ENCODE results near the gene PMEPA1.

Gene PMEPA1

DNA sequence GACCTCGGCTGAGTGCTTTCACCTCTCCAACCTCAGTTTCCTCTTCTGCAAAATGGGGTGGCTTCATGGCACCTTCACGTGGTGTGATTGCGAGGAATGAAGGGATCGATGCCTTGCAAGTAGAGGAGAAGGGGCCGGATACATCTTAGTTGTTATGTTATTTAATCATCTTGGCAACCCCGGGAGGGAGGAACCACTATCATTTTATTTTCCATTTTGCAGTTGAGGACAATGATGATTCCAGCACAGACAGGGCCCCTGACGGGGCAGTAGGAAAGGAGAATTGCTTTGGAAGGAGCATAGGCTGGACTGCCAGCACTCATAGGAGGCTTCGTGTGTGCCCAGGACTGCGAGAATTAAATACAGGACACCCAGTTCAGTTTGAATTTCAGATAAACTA lies 2.5 kb upstream of the PMEPA1 start:
- DNase-seq (ENCODE audit: low spot score) (no peak), FAIRE-seq (peak; percentile 52)

DNA sequence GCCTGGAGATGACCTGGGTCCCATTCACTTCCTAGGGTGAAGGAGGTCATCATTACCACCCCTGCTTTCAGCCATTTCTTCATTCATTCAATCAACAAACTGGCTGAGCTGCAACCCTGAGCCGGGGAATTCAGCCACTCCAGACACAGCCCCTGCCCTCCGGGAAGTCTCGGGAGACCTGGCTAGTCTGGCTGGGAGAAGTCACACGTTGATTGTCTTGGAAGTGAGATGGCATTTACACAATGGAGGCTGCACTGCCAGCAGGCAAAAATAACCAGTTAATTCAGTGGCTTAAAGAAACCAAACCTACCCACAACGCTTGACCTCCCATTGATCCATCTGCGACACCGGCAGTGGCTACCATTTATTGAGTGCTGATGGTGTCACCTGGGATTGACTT lies 2.0 kb upstream of the PMEPA1 start:
- FAIRE-seq = no peak
- no peak for DNase-seq (ENCODE audit: low spot score)

DNA sequence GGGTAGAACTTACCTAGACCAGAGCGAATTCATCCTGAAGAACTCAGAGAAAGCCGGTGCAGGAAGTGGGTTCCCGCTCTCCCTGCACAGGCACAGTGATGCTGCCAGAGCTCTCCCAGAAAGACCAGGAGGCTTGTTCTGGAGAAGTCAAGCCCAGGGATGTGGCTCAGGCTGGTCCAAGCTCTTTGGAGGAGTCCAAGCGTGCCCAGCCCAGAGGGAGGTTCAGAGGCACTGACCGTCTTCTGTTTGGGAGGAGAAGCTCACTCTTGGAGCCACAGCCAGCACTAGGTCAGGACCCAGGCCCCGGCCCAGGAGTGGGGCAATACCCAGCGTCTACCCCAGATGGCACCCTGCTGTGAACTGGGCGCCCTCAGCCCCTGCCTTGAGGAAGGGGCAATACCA lies 1.5 kb upstream of the PMEPA1 start:
- peak; percentile 73 for DNase-seq (ENCODE audit: low spot score)
- FAIRE-seq = peak; percentile 30

DNA sequence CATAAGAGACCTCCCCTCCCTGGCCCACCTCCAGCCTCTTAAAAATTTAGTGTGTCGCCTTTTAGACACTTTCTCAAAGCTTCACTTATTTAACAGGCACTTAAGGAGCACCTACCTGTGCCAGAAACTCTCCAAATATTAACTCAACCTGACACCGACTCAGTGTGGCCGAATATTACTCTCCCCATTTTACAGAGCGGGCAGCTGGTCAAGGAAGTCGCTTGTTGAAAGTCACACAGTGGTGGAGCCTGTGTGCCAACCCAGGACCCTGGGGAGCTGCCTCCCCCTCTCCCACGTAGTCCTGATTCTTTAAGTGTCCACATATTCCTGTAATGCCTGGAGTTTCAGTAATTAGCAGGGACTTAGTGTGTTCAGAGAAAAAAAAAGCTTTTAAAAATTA lies 1.0 kb upstream of the PMEPA1 start:
- FAIRE-seq = no peak
- DNase-seq (ENCODE audit: low spot score) = no peak

DNA sequence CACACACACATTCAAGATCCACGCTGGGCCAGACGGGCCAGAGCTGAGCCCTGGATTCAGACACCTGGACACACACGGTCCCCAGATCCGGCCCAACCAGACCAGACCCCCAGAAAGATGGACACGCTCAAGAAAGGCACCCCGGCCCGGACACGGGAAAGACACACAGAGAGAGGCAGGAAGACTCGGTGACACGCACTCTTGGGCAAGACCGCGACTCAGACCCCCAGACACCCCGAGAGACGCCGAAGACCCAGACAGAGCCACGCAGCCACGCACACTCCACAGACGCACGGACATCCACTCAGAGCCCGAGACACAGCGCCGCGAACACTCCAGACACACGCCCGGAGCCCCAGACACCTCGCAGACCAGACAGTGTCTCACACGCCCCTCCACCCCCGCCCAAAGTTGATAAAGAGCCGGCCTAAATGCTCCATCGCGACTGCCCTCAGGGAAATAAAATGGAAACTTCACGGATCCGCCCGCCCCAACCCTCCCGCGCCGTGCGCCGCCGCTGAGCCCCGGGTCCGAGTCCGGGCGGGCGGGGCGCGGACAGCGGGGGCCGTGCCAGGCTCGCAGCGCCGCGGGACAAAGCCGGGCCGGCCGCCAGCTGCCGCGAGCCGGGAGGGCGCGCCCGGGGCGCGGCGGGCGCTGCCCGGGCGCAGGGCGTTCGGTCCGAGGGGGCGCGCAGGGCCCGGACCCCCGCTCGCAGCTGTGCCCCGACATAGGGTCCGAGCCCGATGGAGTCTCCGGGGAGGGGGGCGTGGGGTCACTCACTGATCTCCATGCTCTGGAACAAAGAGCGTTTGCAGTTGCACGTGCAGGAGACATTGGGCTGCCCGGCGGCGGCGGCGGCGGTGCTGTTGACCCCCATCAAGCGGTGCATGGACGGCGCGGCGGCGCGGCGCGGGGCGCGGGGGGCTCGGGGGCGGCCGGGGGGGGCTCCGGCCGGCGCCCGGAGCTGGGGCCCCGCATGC lies 831 bp downstream of the PMEPA1 start:
- DNase-seq (ENCODE audit: low spot score) = no peak
- no peak for FAIRE-seq

DNA sequence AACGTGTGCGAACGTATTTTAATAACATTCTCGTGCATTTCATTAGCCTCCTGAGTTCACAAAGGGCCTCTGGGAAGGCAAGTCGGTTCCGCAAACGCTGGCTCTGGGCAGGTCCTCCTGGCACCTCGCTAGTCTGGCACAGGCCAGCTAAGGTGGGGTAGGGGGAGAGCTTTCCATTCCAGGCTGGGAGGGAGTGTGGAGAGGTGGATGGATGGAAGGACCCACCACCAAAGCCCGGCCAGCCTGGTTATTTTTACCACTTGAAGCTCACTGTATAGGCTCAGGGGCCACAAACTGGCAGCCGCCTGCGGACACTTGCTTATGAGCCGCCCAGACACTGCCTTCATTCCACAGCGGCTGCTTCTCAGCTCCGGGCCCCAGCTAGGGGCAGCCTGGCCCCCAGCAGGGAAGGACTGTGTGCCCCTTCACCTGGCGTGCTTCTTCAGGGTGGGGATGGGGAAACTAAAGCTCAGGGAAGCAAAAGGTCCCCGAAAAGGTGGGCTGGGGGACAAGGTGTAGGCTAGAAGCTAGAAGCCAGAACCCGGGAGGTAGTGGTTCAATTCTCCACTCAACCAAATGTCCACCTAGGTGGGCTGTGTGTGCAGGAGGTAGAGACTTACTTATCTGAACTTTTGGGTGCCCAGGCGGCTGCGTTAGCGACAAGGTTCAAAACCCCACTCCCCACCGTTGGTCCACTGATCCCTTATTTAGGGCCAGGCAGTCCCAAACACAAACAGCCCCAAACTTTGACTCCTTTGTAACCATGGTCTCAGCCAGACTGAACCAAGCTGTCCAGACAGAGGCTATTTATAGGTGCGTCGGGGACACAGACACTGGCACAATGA lies 1.7 kb downstream of the PMEPA1 start:
- FAIRE-seq (peak; percentile 37), DNase-seq (ENCODE audit: low spot score) (no peak)

DNA sequence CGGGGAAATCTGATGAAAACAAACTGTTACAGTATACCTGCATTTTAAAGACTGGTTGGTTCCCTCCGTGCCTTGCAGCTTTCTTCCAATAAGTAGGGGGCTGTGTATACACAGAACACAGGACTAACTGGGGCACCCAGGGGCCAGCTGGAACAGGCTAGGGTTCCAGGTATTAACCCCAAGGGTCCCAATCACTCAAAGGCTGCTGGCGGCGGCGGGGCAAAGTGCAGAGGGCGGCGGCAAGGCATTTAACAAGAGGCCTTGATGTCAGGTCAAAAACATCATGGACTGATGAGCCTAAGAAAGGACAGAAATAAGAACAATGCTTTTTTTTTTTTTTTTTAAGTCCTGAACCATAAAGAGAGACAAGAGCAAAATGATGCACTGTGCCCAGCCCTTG lies 2.5 kb downstream of the PMEPA1 start:
- no peak for FAIRE-seq

DNA sequence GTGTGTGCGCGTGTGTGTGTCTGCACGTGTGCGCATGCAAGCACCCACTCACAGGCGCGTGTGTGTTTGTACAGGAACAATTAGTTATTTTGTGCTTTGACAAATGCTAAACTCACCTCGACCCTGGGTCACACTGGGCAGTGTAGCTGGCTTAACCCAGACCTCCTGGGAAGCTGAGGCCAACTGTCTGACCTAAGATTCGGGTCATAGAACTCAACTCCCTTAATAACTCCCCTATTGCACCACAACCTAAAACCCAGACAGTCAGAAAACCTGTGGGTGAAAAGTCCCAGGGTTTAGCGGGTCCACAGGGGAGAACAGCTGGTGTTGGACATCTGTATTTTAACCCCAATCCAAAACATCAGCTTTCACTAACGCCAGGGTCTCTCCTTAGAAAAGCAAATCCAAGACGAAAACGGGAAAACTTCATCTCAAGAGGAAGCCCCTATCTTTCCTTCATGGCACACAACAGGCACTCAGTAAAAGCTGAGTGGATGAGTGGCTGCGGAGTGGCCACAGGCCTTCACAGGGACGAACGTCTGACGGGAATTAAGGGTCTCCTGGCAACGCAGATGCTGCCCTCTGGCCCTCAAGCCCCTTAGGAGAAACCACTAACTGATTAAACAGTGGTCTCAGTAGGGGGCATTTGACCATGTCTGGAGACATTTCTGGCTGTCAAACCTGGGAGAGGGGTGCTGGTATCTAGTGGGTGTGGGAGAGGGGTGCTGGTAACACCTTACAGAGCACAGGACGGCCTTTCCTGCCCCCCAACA lies 4.5 kb downstream of the PMEPA1 start:
- no peak for DNase-seq (ENCODE audit: low spot score)
- peak; percentile 82 for FAIRE-seq

More for the DNA sequence above, 2.5 kb downstream of the PMEPA1 start:
- DNase-seq (ENCODE audit: low spot score) = no peak

DNA sequence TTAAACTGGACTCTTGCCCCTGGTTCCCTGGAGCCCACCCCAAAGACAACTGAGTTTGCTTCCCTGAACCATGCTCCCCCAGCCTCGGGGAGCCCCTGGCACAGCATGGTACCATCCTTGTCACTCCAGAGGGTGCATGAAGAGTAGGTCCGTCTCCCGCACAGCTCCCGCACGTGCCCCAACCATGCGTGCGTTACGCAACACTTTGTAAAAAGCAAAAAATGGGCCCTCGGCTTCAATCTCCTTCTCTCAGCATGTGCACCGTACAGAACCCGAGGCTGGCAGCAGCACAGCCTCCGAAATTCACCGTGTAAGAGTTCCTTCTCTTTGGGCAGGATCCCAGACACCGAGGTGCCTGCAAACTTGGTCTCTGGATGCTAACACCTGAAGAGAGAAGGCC lies 5.6 kb downstream of the PMEPA1 start:
- DNase-seq (ENCODE audit: low spot score) (no peak), FAIRE-seq (peak; percentile 40)

DNA sequence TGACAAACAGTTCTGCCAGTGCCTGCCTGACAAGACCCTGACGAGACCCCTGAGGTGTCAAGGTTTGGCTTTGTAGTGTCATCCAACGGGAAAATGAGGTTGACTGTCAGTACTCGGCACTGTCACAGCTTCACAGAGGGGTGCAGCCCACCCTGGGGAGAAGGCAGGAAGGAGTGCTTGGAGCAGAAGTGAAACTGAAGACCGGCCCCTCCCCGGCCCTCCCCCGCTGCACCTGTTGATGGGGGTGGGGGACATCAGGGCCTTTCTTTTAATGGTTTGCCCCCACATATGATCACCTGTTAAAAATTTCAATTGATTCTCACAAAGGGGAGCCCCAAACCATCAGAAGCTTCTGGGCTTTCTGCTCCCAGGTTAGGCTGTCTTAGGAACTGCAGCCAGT lies 6.8 kb downstream of the PMEPA1 start:
- no peak for FAIRE-seq
- no peak for DNase-seq (ENCODE audit: low spot score)

DNA sequence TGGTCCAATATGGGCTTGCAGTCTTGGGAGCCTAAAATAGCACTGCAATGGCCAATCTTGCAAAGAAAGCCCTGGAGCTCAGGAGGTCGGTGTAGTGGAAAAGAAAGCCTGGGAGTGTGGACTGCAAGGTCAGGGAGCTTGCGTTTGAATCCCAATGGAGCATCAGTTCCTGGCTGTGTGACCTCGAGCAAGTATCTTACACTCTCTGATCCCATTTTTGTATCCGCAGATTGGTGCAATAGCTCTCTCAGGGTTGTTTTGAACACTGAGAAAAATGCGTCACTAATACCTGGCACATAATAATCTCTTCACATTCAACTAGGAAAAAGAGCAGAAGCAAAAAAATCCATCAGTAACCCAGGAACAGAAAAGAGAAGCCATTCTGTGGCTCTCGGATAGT lies 7.3 kb downstream of the PMEPA1 start:
- no peak for FAIRE-seq
- no peak for DNase-seq (ENCODE audit: low spot score)

DNA sequence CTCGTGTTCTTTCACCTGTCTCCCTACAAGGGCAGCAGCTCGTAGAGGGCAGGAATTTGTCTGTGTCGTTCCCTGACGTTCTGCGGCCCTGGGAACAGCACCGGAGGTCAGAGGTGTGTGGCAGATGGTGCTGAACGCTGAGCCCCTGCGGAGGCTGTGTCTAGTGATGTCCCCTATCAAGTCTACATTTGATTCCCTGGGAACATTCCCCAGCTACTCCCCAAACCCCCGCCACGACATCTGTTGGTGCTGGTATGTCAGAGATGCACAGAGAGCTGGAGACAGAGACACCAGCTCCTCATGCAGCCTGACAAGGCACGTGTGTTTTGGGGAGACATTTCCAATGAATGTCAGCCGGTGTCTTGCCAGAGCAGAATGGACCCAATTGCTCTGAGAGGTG lies 7.7 kb downstream of the PMEPA1 start:
- FAIRE-seq (peak; percentile 86), DNase-seq (ENCODE audit: low spot score) (no peak)

DNA sequence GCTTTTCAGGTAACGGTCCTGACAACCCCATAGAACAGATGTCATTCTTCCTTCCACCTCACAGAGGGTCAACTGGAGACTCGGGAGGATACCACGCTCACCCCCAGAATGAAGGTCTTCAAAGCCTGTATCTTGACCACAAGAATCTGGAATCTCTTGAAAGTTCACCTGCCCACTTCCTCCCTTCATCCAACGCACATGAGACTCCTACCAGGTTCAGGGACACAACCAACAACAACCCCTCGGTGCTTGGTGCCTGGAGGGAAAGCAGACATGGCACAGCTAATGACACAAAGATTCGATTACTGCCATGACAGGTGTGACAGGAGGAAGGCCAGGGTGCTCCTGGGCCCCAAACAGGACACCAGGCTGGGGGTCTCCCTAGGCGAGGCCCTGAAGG lies 8.2 kb downstream of the PMEPA1 start:
- FAIRE-seq = peak; percentile 30
- DNase-seq (ENCODE audit: low spot score) = no peak

DNA sequence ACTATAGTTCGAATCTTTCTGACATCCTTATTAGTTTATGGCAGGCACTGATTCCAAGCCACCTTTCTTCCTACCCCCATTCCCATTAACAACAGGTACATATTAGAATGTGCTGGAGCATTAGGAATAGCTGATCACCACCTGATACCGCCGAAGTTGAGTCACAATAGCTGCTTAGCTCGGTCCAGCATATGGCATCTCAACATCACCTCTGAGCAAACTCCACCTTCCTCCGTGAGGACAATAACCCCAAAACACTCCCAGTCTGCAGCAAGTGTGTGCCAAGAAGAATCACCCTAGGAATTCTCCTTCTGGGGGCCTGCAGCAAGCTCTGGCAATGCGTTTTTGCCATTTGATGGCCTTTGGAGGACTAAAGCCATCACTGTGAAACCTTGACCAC lies 8.7 kb downstream of the PMEPA1 start:
- DNase-seq (ENCODE audit: low spot score) = no peak
- peak; percentile 96 for FAIRE-seq

DNA sequence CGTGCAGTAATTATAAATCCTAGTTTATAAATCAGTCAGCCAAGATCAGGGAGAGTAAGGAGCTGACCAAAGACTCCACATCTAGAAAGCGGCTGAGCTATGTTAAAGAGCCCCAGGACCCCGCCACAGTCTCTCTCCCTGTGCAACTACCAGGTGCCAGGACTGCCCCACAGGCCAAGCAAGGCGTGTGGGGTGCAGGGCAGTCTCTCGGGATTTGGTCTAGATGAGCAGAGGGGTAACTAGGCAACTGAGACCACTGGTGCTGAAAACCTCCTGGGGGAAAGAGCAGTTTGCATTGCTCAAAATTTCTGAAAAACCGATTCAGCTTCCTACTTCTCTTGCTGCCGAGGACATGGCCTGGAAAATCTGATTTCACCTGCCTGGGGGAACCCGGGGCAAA lies 10.4 kb downstream of the PMEPA1 start:
- no peak for FAIRE-seq
- DNase-seq (ENCODE audit: low spot score) = no peak

DNA sequence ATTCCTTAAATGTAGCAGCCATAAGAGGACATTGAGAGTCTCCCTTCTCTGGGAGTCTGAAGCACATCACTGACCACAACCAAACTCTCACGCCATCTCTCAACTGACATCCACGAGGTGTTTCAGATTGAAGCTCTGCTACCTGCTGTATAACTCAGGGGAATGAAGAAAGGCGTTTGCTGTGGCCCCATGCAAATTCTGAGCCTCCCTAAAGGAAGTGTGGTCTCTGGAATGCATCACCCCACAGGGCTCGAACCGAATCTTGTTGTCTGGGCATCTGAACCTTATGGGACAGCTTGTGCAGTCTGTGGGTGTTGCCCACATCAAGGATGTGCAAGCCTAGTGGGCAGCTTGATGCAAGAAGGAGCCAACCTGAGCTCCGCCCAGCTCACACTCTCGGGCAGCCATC lies 10.9 kb downstream of the PMEPA1 start:
- FAIRE-seq (peak; percentile 99), DNase-seq (ENCODE audit: low spot score) (peak; percentile 75)

DNA sequence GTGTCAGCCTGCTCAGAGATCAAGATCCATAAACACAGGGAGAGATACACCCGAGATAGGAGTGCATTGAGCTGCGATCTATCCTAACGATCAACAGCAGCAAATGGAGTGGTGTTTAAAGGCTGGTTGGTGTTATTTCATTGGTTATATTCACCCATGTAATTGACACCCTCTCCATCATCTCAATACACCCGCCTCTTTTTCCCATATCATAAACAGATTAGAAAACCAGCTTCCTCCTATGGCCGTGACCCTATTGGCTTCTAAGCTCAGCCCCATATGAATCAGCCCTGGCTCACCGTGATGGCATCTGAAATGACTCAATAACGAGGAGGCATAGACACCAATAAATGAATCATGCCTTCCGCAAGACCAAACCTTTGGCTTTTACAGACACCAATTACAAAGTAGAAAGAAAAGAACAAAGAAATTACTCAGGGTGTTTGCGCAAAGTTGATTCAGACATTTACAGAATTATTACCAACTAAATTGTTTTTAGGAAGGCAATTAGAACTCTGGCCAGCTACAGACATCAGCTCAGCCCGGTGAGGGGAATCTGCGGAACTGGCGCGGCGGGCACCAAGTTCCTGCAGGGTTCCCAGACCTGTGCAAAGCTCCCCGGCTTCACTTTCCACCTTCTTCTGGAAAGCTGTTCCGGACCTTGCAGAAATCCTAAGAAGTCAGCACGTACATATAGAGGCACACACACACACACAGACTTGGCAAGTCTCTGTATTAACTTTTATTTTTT lies 11.5 kb downstream of the PMEPA1 start:
- peak; percentile 94 for DNase-seq (ENCODE audit: low spot score)
- peak; percentile 98 for FAIRE-seq

DNA sequence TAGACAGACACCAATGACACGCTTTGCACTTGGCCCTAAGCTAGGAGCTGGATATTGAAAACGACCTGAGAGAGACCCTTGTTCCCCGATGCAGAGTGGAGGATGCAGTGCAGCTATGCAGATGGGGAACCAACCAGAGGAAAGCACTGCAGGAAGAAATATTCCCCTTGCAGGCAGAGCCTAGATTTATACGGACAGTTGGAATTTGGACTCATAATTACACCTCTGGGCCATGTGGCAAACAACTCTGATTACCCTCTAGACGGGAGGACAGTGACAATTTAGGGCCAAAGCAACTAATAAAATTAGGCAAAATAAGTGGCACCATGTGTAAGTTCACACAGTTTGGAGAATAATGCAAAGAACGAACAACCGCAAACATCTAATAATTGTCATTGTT lies 12.3 kb downstream of the PMEPA1 start:
- no peak for DNase-seq (ENCODE audit: low spot score)
- no peak for FAIRE-seq

DNA sequence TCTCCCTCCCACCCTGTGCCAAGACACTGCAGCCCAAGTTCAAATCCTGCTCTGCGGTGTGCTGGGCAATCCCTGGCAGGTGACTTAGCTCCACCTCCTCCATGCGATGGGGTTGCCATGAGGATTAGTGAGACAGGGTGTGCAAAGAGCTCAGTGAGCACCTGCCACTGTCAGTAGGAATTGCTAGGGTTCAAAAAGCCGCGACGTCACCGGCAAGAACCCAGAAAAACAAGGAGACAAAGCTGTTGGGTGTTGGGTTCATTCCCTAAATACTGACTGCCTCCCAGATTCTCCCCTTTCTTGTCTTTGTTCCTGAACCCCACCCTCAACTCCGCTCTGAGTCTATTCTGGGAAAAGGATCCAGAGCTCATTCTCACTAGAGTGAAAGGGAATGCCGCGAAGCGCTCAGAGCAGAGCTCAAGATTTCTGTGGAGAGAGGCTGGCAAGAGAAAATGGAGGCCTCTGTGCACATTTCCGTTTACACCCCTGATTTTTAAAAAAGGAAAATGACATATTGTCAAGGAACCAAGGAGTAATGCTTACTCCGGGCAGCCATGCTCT lies 13.3 kb downstream of the PMEPA1 start:
- DNase-seq (ENCODE audit: low spot score) (no peak), FAIRE-seq (peak; percentile 20)

DNA sequence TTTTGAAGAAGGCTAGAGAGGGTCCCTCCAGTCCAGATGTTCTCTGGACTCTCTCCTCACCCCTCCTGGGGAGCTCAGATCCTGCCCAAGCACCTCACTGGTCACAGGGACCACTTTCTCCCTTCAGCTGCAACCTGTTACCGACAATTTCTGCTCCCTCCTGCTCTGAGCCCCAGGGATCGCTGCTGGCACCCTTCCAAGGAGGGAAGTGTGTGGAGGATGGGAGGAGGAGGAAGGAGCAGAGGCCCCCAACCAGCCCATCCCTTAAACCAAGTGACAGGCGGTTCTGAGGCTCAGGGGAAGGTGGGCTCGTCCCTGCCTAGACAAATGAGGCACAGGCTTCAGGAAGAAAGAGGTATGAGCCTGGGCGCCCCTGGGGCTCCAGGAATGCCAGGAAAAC lies 13.9 kb downstream of the PMEPA1 start:
- no peak for DNase-seq (ENCODE audit: low spot score)
- FAIRE-seq = peak; percentile 80

Data from urothelium cell line (cell line).